Measurements from ENCODE around the gene LTB4R2.

LTB4R2 gene

GRCh38 chr14:24298892-24299254 is 11.1 kb upstream of the LTB4R2 start:
- H3K4me3 ChIP-seq (ENCODE audit: low read depth, low read length), result peak overlapping the region; percentile 98
- DNase-seq (ENCODE audit: low read depth), result no peak
- no peak for TF ChIP-seq CTCF (IDR thresholded peaks at IDR 0.05; ENCODE audit: control insufficient read depth, extremely low read depth, insufficient read depth)

DNA sequence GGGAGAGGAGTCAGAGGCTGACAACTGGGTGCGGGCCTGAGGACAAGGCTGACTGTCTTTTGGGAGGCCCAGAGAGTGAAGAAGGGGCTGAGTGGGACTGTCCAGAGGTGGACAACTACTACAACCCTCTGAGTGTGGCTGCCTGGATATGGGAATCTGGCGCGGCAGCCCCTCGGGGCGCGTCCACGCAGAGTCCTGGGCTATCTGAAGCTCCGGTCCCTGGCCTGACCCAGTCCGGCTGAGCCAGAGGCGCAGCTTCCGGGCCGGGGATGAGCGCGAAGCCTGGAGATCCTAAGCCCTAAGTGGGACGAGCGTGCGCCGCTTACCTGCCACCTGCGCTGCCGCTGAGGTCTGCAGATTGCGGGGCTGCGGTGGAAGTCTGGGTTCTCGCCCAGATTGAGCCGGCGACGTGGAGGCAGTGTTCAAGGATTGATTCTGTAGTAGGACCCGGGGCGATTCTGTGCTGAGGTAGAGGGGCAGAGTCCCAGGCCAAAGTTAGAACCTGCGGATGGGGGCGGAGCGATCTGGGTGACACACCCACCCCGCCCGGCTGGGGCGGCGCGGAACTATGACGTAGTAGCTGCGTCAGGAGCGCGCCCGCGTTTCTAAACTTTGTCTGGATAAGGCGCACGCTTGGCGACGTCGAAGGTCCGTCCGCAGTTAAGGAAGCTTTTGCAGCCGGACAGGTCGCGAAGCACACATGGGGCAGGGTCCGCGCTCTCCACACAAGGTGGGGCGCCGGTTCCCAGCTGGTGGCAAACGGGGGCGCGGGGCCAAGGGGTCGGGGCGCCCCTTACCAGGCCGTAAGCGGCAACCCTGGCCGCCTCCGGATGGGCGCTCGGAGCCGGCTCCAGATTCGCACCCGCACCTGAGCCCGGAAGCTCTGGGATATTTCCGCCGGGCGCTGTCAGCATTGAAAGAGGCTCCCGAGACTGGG is 10.4 kb upstream of the LTB4R2 start, which contains the start of the genes DHRS1 and NOP9:
DHRS1 (minus strand) TSS at position 526 of the 937 bp plus-strand sequence. CDS start 674 bp downstream, outside the sequence.
NOP9 (plus strand) TSS at position 596 of the 937 bp plus-strand sequence; CDS start at position 701, 105 bp downstream.
- no peak for TF ChIP-seq CTCF (IDR thresholded peaks at IDR 0.05; ENCODE audit: control insufficient read depth, extremely low read depth, insufficient read depth)
- peak; percentile 76 for DNase-seq (ENCODE audit: low read depth)
- H3K4me3 ChIP-seq (ENCODE audit: low read depth, low read length), result peak within 1 kb of the TSS; percentile 98

- DNase-seq (ENCODE audit: low read depth), result no peak
- no peak for TF ChIP-seq CTCF (IDR thresholded peaks at IDR 0.05; ENCODE audit: control insufficient read depth, extremely low read depth, insufficient read depth)
- H3K4me3 ChIP-seq (ENCODE audit: low read depth, low read length), result peak overlapping the region; percentile 98
Observed at GRCh38 chr14:24300326-24300980, 9.5 kb upstream of the LTB4R2 start.

DNA sequence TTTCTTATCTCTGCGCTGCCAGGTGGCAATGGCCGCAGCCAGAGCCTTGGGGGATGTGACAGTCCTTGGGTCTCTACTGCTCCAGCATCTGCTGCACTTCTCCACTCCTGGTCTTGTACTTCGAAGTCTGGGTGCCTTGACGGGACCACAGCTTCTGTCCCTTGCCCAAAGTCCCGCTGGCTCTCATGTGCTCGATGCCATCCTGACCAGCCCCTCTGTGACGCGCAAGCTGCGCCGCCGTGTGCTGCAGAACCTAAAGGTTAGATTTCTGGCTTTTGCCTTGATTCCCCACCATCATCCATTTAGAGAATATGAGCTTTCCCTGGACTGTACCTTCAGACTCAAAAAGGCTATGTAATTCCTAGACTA is 5.9 kb upstream of the LTB4R2 start:
- no peak for TF ChIP-seq CTCF (IDR thresholded peaks at IDR 0.05; ENCODE audit: control insufficient read depth, extremely low read depth, insufficient read depth)
- no peak for DNase-seq (ENCODE audit: low read depth)
- H3K4me3 ChIP-seq (ENCODE audit: low read depth, low read length), result no peak overlapping the region

DNA sequence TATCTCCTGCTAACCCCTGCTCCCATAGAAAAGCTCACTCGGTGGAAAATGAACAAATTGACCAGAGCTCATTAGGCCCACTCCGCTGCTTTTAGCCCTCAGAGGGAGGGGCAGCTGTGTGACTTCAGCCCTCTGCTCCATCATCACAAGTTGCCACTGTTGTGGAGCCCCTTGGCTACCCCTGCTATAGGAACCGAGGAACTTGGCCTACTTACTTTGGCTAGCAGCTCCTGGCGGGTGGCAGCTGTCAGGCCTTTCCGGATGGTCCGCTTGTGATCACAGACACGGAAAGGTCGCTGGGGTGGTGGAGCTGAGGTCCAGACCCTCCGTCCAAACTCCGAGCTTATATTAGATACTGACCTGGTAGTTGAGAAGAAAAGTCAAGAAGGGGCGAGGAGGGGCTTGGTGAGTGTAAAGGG is 2.8 kb upstream of the LTB4R2 start:
- no peak overlapping the region for H3K4me3 ChIP-seq (ENCODE audit: low read depth, low read length)
- DNase-seq (ENCODE audit: low read depth), result no peak
- no peak for TF ChIP-seq CTCF (IDR thresholded peaks at IDR 0.05; ENCODE audit: control insufficient read depth, extremely low read depth, insufficient read depth)

- no peak within 1 kb of the TSS for H3K4me3 ChIP-seq (ENCODE audit: low read depth, low read length)
- DNase-seq (ENCODE audit: low read depth), result no peak
- peak; percentile 85 for TF ChIP-seq CTCF (IDR thresholded peaks at IDR 0.05; ENCODE audit: control insufficient read depth, extremely low read depth, insufficient read depth)
Observed at GRCh38 chr14:24307575-24308341, 2.2 kb upstream of the LTB4R2 start, which contains the start of gene CIDEB. CIDEB (minus strand) TSS chr14:24307977; CDS start chr14:24307858, 119 bp downstream.

Data from LNCaP clone FGC (cell line).